Tibial nerve (tissue), 4 donors: ENCODE results near the gene PRPF19. TPM values are rescaled to one million over a fixed set of nuclear protein-coding genes. Genes with fewer than 3 reads are reported as not detected.

Experiments used
- DNase-seq, 2 donors: peaks; one replicate each; pipeline ENCODE4 v3.0.0-alpha.2; 2019; ENCODE audit warnings: low spot score in 2 of 2
- H3K27ac ChIP-seq, 4 donors: fragments of 200-600 bp; sonication (generic) in 3 of 4; one replicate each; pipeline ENCODE4 v1.5.1; 2017 to 2019; ENCODE audit warnings: mild to moderate bottlenecking in 1 of 4
- H3K27me3 ChIP-seq, 2 donors: fragments of 200-600 bp; sonication (generic) in 1 of 2; one replicate each; pipeline versions ENCODE4 v1.5.1 to v1.6.0; 2017 to 2019
- H3K36me3 ChIP-seq, 3 donors: fragments of 200-600 bp; sonication (generic); one replicate each; pipeline ENCODE4 v1.5.1; 2018 to 2019
- H3K4me1 ChIP-seq, 4 donors: fragments of 200-600 bp; sonication (generic) in 3 of 4; one replicate each; pipeline ENCODE4 v1.5.1; 2017 to 2019
- H3K4me3 ChIP-seq, 4 donors: fragments of 200-600 bp; sonication (generic) in 3 of 4; one replicate each; pipeline ENCODE4 v1.5.1; 2017 to 2019; ENCODE audit warnings: mild to moderate bottlenecking in 1 of 4, moderate library complexity in 1 of 4
- H3K9me3 ChIP-seq, 4 donors: fragments of 200-600 bp; sonication (generic) in 3 of 4; one replicate each; pipeline ENCODE4 v1.5.1; 2017 to 2019
- EP300 ChIP-seq, 2 donors: sonication (generic); formaldehyde crosslinking; IDR thresholded peaks; one replicate each; pipeline ENCODE4 v1.6.1; 2017; ENCODE audit warnings: antibody characterized with exemption in 2 of 2, mild to moderate bottlenecking in 1 of 2
- POLR2A ChIP-seq, 2 donors: fragments of 450-650 bp; IDR thresholded peaks; one replicate each; pipeline ENCODE4 v1.6.1; 2017; ENCODE audit warnings: antibody characterized with exemption in 2 of 2, mild to moderate bottlenecking in 2 of 2, moderate library complexity in 2 of 2
- WGBS, 2 donors: methylation state at CpG; one replicate each; pipeline ENCODE4 v1.1.5; 2018; 5-methylcytosine and 5-hydroxymethylcytosine counted together
- total RNA-seq, 4 donors: library from RNA; depleted of rRNA; stranded (reverse); fragments of >200 nt; gene quantifications; one replicate each; pipeline ENCODE4 v1.1.0, GENCODE V29; 2016
- TF ChIP-seq, protein P1 (sequence below), 5 experiments: fragments of 200-600 bp in 3 of 5; fragments of 450-650 bp in 2 of 5; sonication (generic) in 3 of 5; IDR thresholded peaks; one replicate each; pipeline ENCODE4 v1.5.1; 2016 to 2019; ENCODE audit warnings: antibody characterized with exemption in 5 of 5, mild to moderate bottlenecking in 3 of 5, moderate library complexity in 2 of 5

Gene PRPF19
- total RNA-seq, 4 donors from 2014 or later, result 49.6 to 92.0 (median 55.5) TPM

DNA sequence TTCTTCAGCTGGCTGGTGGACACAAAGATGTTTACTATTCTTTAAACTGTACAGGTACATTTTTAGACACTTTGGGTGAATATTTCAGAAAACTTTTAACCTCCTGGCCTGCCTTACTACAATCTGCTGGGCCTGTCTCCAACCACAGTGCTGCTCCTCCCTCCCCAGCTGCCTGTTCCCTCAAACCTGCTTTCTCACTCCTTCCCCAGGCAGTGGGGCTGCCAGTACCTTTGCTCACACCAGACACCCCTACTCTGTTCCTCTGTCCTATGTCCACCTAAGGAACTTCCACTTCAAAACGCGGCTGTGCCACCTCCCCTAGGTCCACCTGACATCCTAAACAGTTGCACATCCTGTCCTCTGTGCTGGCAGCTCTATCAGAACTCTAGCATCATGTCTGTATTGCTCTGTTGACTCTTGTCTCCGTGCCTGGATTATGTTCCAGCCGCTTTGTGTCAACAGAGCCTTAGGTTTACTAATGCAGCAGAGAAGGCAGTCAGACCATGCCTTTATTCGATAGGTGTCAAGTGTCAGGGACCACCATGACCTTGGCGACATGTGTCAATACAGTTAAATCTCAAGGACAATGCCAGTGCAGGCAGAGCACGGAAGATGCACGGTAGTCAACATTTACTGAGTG lies 25.6 kb downstream of the PRPF19 start:
- 72 to 73% methylated on average over 8 of the region's 8 CpGs for WGBS, 2 donors
- DNase-seq, result no peak
- Histone ChIP-seq H3K4me3 (no peak overlapping the region), H3K36me3 (peaks cover 0 to 38% (median 0%) of the 10 kb centered on the region in 3 donors), H3K27ac (no peak overlapping the region), H3K27me3 (no peaks in the 10 kb centered on the region), H3K9me3 (no peaks in the 10 kb centered on the region), H3K4me1 (peaks cover 0 to 22% (median 0%) of the 10 kb centered on the region in 4 donors)
- no peak for TF ChIP-seq POLR2A (IDR thresholded peaks at IDR 0.05)
- TF ChIP-seq EP300 (IDR thresholded peaks at IDR 0.05), result no peak
- TF ChIP-seq, protein P1, sequence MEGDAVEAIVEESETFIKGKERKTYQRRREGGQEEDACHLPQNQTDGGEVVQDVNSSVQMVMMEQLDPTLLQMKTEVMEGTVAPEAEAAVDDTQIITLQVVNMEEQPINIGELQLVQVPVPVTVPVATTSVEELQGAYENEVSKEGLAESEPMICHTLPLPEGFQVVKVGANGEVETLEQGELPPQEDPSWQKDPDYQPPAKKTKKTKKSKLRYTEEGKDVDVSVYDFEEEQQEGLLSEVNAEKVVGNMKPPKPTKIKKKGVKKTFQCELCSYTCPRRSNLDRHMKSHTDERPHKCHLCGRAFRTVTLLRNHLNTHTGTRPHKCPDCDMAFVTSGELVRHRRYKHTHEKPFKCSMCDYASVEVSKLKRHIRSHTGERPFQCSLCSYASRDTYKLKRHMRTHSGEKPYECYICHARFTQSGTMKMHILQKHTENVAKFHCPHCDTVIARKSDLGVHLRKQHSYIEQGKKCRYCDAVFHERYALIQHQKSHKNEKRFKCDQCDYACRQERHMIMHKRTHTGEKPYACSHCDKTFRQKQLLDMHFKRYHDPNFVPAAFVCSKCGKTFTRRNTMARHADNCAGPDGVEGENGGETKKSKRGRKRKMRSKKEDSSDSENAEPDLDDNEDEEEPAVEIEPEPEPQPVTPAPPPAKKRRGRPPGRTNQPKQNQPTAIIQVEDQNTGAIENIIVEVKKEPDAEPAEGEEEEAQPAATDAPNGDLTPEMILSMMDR (IDR thresholded peaks at IDR 0.05), result no peak

DNA sequence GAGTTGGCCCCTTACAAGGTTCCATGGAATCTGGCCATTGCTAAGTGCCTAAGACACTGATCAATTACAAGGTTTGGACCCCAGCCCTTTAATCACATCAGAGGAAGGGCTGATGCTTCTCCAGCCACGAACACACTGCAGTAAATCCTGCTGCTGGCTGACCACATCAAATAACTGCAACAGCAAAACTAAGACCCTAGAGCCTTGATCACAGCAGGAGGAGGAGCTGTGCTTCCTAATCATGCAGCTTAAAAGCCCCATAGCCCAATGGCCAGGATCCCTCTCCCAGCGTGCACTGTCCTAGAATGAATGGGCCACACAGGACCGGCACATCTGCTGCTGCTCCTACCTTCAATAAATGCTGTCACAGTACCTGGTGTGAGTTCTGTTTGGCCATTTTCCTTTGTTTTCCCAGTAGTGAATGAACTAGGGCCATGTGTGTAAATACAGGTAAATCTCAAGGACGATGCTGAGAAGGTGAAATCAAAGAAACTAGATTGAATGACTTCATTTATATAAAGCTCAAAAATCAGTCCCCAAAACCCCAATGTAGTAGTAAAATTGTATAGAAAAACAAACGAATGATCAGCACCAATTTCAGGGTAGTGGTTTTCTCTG lies 26.3 kb downstream of the PRPF19 start:
- WGBS, 2 donors, result 55 to 60% methylated on average over 5 of the region's 5 CpGs
- TF ChIP-seq EP300 (IDR thresholded peaks at IDR 0.05) (no peak), POLR2A (IDR thresholded peaks at IDR 0.05) (no peak)
- TF ChIP-seq, protein P1 (IDR thresholded peaks at IDR 0.05), result no peak
- H3K27ac ChIP-seq, result no peak overlapping the region

DNA sequence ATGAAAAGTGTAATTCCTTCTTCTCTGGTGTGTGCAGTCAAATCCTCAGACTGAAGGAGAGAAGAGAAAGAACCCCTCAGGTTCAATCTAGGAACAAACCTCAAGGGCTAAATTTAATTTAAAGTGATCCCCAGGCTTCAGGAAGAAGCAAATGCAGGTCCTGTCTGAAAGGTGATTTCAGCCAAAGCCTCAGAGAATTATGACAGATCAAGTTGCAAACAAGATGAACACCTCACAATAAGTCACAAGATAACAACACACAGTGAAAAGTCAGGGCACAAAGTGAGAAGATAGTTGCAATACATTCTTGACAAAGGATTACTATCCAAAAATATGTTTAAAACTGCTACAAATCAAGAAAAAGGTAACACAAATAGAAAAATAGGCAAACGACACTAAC lies 27.3 kb downstream of the PRPF19 start:
- Histone ChIP-seq H3K4me1 (peaks cover 0 to 29% (median 0%) of the 10 kb centered on the region in 4 donors), H3K36me3 (peaks cover 0 to 53% (median 0%) of the 10 kb centered on the region in 3 donors), H3K4me3 (no peak overlapping the region), H3K27ac (peak overlapping the region in 1 of 4 donors; percentile 24), H3K27me3 (no peaks in the 10 kb centered on the region), H3K9me3 (no peaks in the 10 kb centered on the region)
- TF ChIP-seq, protein P1 (IDR thresholded peaks at IDR 0.05), result no peak
- TF ChIP-seq EP300 (IDR thresholded peaks at IDR 0.05) (no peak), POLR2A (IDR thresholded peaks at IDR 0.05) (no peak)
- no peak for DNase-seq
- WGBS, 2 donors, result 71 to 86% methylated on average over 1 of the region's 1 CpG

More for the DNA sequence above, 26.3 kb downstream of the PRPF19 start:
- DNase-seq, result no peak
- H3K4me1 ChIP-seq, result peaks cover 0 to 22% (median 0%) of the 10 kb centered on the region in 4 donors
- H3K36me3 ChIP-seq, result peaks cover 0 to 45% (median 0%) of the 10 kb centered on the region in 3 donors
- H3K9me3 ChIP-seq, result no peaks in the 10 kb centered on the region
- H3K4me3 ChIP-seq, result no peak overlapping the region
- H3K27me3 ChIP-seq, result no peaks in the 10 kb centered on the region

DNA sequence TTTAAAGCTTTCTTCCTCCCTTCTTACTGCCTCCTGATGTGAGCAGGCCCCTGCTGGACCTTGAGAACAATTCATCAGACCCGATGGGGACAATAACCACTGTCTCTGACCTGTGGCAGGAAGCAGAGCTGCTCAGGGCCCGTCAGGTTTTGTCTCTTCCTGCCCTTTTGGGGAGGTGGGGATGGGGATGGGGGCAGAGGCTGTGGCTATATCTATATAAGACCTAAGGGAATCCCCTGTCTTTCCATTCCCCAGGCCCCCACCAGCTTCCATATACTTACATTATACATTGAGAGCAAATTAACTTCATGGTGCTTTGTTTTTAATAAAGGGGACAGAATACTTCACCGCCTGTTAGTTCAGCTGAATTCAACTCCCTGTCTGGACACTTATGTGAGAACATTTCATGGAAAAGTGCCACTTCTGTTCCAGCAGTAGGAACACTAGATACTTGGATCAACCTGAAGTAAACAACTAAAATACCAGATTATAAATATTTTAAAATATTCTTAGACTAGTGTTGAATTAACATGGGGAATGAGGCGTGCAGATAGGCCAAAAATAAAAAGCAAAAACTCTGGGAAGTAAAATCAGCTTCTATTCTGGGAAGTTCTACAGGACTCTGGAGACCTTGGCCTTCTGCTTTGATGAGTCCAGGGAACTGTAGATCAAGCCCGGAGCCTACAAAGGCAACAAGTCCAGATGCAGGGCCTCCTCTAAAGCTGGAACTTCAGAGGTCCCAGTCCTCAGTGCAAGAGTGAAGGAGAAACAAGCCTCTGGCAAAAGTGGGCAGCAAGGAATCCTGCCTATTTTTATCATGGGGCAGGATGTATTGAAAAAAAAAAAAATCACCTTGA lies 27.9 kb downstream of the PRPF19 start:
- DNase-seq, result peak in 1 of 2 donors; percentile 34
- H3K36me3 ChIP-seq, result peaks cover 0 to 53% (median 0%) of the 10 kb centered on the region in 3 donors
- 39 to 47% methylated on average over 5 of the region's 5 CpGs for WGBS, 2 donors
- no peak overlapping the region for H3K4me3 ChIP-seq
- H3K4me1 ChIP-seq, result peaks cover 0 to 31% (median 0%) of the 10 kb centered on the region in 4 donors
- H3K27ac ChIP-seq, result peak overlapping the region in 3 of 4 donors; percentile 22 to 71 (median 61)
- no peaks in the 10 kb centered on the region for H3K27me3 ChIP-seq
- no peaks in the 10 kb centered on the region for H3K9me3 ChIP-seq
- TF ChIP-seq, protein P1 (IDR thresholded peaks at IDR 0.05), result no peak
- TF ChIP-seq POLR2A (IDR thresholded peaks at IDR 0.05) (no peak), EP300 (IDR thresholded peaks at IDR 0.05) (no peak)
